ENCODE data around the gene RBM19. TPM values are rescaled to one million over a fixed set of nuclear protein-coding genes. Genes with fewer than 3 reads are reported as not detected.

The RBM19 gene
- total RNA-seq, 8 experiments from 2014 or later, result 9.0 to 51.7 (median 20.2) TPM

DNA sequence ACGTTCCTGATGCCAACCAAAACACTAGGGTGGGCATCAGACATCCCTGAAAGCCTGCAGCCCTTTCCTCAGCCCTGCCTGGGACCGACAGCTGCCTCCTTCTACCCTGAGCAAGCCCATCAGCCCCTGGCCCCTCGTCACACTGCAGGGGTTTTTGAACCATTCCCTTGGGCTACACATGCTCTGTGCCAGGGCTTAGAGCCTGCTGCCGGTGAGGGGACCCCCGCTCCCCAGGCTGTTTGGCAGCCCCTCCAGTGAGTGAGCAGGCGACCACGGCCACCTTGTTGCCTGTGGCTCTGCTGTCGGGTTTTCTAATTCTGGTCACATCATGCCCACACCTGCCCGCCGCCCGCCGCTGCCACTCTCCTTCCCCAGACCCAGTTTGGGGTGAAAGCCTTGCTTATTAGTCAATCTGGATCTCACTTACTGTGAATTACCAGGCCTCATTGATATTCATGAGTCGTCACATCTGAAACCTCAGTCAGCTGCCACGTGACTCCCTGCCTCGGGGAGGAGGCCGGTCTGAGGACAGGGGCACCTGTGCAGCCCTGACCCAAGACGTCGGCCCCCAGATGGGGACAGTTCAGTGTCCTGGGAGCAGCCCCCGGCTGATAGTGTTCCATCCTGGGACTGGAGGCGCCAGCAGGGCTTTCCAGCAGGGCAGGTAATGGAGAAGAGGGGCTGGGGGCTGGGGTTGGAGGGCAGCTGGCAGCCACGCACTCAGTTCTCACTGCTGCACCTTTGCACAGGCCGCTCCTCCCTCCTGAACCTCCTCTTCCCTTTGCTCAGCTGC is 163.0 kb downstream of the RBM19 start:
- Histone ChIP-seq H3K27ac (no peak overlapping the region), H3K4me3 (no peak overlapping the region), H3K4me1 (replicated peaks in 1 of 2) (peaks cover 10 to 16% of the 10 kb centered on the region in 2 donors)
- ATAC-seq (replicated peaks in 6 of 8), result peak in 5 of 8 experiments; percentile 84 to 89 (median 86)
- 27 to 100% (median 70%) methylated on average over 1 to 8 of the region's 22 CpGs; no CpG with 5 or more reads in 5 of the 10 experiments for whole genome bisulfite sequencing, 10 experiments
- in situ Hi-C loops (cut with MboI; ENCODE audit: low pct_unique_long_range_greater_than_20kb in 2 of 9, low sequenced_read_pairs in 9 of 9, unreplicated experiment in 9 of 9), result no loop called here

DNA sequence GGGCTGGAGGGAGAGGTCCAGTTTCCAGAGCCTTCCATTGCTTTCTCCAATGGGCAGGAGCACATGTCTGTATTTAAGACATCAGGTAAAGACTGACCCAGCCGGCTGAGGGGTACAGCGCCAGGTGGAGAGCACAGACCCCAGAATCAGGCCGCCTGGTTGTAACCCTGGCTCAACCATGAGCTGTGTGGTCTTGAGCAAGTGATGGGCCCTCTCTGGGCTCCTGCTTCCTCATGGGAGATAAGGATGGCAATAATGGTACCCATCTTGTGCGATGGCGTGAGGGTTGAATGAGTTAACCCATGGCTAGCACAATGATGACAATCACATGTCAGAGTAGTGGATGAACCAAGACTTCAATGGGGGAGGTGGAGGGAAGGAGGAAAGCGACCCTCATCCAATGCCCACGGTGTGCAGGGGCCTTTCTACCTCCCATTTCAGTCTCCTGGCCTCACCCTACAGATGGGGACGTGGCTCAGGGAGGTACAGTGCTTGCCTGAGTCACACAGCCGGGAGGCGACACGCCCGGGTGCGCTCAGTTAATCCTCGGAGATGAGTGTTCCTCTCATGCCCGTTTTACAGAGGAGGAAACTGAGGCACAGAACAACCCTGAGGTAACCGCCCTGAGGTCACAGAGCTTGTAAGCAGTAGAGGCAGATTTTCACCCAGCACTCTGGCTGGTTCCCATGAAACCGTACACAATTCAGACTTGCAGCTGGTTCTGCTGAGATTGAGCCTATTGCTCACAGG is 163.9 kb downstream of the RBM19 start:
- Histone ChIP-seq H3K4me3 (no peak overlapping the region), H3K27ac (no peak overlapping the region), H3K4me1 (replicated peaks in 1 of 2) (peaks cover 10 to 16% of the 10 kb centered on the region in 2 donors)
- WGBS, 10 experiments, result 60 to 100% (median 86%) methylated on average over 1 to 3 of the region's 17 CpGs; no CpG with 5 or more reads in 6 of the 10 experiments
- no peak for ATAC-seq (replicated peaks in 6 of 8)
- in situ Hi-C loops (cut with MboI; ENCODE audit: low pct_unique_long_range_greater_than_20kb in 2 of 9, low sequenced_read_pairs in 9 of 9, unreplicated experiment in 9 of 9), result no loop called here

DNA sequence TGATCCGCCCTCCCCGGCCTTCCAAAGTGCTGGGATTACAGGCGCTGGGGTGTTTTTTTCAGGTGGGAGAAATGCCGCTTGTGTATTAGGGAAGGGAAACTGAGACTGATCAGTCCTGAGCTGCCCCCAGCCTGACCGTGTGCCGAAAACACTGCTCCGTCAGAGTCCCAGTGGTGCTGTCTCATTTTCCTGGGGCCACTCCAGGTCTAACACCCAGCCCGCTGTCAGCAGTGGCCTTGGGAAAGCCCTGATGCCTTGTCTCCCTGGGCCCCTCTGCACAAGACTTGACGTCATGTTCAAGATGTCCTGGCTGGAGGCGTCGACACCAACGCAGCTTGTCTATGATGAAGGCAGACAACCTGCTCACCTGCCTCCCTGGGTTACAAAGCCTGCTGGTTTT is 165.9 kb downstream of the RBM19 start:
- in situ Hi-C loops (cut with MboI; ENCODE audit: low pct_unique_long_range_greater_than_20kb in 2 of 9, low sequenced_read_pairs in 9 of 9, unreplicated experiment in 9 of 9), result no loop called here
- H3K4me3 ChIP-seq, result no peak overlapping the region
- WGBS, 10 experiments, result 40 to 100% (median 86%) methylated on average over 1 to 9 of the region's 12 CpGs; no CpG with 5 or more reads in 4 of the 10 experiments
- H3K4me1 ChIP-seq (replicated peaks in 1 of 2), result peaks cover 12 to 19% of the 10 kb centered on the region in 2 donors
- no peak overlapping the region for H3K27ac ChIP-seq
- ATAC-seq (replicated peaks in 6 of 8), result no peak

DNA sequence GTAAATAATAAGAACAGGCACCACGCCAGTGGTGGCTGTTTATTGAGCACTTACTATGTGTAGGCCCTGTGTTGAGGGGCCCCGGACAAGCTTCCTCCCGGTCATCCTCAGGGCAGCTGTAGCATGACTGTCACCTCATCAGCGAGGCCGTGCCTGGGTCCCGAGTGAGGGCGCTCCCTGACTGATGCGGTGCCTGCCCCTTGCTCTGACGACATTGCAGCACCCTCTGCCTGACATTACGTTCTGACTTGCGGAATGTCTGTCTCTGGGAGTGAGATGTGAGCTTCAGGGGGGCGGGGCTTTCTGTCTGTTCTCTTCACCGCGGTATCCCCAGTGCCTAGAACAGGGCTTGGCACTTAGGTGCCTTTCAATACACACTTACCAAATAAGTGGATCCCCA is 167.6 kb downstream of the RBM19 start:
- in situ Hi-C loops (cut with MboI; ENCODE audit: low pct_unique_long_range_greater_than_20kb in 2 of 9, low sequenced_read_pairs in 9 of 9, unreplicated experiment in 9 of 9), result no loop called here
- whole genome bisulfite sequencing, 10 experiments, result 70 to 87% (median 78%) methylated on average over 5 to 9 of the region's 14 CpGs; no CpG with 5 or more reads in 5 of the 10 experiments
- H3K4me1 ChIP-seq (replicated peaks in 1 of 2), result peaks cover 24 to 30% of the 10 kb centered on the region in 2 donors
- H3K4me3 ChIP-seq, result no peak overlapping the region
- ATAC-seq (replicated peaks in 6 of 8), result no peak
- H3K27ac ChIP-seq, result no peak overlapping the region

DNA sequence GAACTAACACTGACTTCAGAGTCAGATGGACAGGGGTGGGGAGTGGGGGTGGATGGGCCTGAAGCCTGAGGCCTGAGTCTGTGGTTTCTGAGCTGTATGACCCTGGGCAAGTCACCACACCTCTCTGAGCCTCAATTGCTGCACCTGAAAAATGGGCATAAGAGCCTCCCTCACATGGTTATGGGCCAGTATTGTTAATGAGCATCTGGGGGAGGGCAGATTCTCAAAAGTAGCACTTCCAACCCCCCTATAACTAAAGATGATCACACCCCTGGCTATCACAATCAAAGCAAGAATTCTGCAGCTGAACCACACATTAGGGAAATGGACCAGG is 168.6 kb downstream of the RBM19 start:
- in situ Hi-C loops (cut with MboI; ENCODE audit: low pct_unique_long_range_greater_than_20kb in 2 of 9, low sequenced_read_pairs in 9 of 9, unreplicated experiment in 9 of 9), result no loop called here
- no peak overlapping the region for H3K4me3 ChIP-seq
- no peak for ATAC-seq (replicated peaks in 6 of 8)
- peaks cover 23 to 27% of the 10 kb centered on the region in 2 donors for H3K4me1 ChIP-seq (replicated peaks in 1 of 2)
- H3K27ac ChIP-seq, result no peak overlapping the region

DNA sequence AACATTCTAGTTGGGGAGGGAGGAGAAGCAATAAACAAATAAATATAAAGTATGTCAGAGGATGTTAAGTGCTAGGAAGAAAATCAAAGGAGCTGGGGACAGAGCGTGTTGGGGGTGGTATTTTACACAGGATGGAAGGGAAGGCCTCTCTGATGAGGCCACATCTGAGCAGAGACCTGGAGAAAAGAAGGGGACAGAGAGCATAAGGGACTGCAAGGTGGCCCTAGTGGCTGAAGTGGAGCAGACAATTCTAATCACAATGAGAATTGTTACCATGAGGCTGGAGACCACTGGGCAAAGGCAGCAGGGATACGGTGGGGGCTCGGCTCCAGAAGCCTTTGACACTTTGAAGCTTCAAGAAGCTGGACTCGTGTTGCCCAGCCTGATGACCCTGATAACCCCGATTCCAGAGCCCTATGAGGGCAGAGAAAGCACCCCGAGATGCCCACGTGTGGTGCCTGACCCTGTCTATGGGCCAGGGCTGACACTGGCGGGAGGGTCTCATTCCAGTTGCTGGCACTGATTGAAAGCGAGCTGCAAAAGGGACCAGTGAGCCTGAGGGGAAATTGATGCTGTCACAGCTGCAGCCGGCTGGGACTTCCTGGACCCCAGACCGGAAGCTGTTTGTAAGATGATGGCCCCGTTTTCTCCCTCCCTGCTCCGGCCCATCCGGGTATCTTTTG is 169.1 kb downstream of the RBM19 start:
- WGBS, 10 experiments, result 0 to 100% (median 90%) methylated on average over 1 to 4 of the region's 14 CpGs; no CpG with 5 or more reads in 1 of the 10 experiments

DNA sequence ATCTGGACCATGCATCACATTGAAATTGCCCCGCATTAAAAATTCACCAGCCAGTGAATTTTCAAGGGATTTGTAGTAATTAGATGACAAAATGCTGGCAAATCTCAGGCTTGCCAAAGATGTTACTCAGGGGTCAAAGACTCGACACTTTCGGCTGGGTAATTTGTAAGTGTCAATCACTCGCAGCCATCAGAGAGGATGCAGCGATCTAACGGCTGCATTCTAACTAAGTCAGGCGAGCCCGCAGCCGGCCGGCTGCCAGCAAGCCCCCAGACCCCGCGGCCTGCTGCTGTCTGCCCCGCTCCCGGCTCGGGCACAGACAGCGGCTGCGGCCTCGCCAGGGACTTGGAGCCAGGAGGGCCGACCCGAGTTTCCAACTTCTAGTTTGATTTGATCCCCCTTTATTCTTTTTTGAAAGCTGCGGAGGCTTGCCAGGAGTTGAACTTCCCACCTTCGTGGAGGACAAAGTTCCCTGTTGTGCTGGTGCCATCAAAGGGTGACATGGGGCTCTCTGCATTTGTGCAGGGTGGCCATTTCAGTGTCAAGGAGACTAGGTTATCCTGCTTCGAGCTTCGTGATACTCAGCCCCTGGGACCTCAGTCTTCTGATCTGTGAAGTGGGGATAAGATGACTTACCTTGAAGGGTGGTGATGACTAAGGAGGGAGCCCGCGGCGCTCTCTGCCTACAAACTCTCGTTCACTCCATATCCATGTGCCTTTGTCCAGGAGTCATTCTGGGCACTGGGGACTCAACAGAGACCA is 169.9 kb downstream of the RBM19 start:
- in situ Hi-C loops (cut with MboI; ENCODE audit: low pct_unique_long_range_greater_than_20kb in 2 of 9, low sequenced_read_pairs in 9 of 9, unreplicated experiment in 9 of 9), result no loop called here
- Histone ChIP-seq H3K27ac (no peak overlapping the region), H3K4me1 (replicated peaks in 1 of 2) (peaks cover 23 to 26% of the 10 kb centered on the region in 2 donors), H3K4me3 (no peak overlapping the region)
- ATAC-seq (replicated peaks in 6 of 8), result no peak
- WGBS, 10 experiments, result 16 to 90% (median 70%) methylated on average over 2 to 18 of the region's 28 CpGs; no CpG with 5 or more reads in 2 of the 10 experiments

More for the DNA sequence above, 169.1 kb downstream of the RBM19 start:
- in situ Hi-C loops (cut with MboI; ENCODE audit: low pct_unique_long_range_greater_than_20kb in 2 of 9, low sequenced_read_pairs in 9 of 9, unreplicated experiment in 9 of 9), result no loop called here
- peaks cover 23 to 27% of the 10 kb centered on the region in 2 donors for H3K4me1 ChIP-seq (replicated peaks in 1 of 2)
- no peak for ATAC-seq (replicated peaks in 6 of 8)
- no peak overlapping the region for H3K4me3 ChIP-seq
- H3K27ac ChIP-seq, result no peak overlapping the region

DNA sequence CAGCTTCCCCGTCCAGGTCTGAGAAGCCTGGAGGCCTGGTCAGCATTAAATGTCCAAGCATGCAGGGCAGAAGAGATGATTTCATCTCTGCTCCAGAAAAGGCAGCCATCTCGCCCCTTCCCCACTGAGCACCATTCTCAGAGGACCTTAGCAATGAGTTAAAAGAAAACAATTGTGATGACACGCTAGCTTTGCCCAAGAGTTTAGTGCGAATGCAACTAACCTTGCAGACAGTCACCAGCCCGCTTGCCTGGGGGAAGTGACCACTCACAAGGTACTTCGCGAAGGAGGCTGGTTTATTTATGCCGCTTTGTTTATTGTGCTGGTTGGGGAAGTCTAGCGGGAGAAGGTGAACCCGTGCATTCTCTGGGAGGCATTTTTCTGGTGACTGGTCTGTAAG is 170.7 kb downstream of the RBM19 start:
- WGBS, 10 experiments, result 60 to 96% (median 65%) methylated on average over 3 to 9 of the region's 10 CpGs; no CpG with 5 or more reads in 3 of the 10 experiments
- no peak overlapping the region for H3K27ac ChIP-seq
- in situ Hi-C loops (cut with MboI; ENCODE audit: low pct_unique_long_range_greater_than_20kb in 2 of 9, low sequenced_read_pairs in 9 of 9, unreplicated experiment in 9 of 9), result no loop called here
- peak in 2 of 8 experiments; percentile 18 to 24 for ATAC-seq (replicated peaks in 6 of 8)
- peaks cover 23% of the 10 kb centered on the region in 2 donors for H3K4me1 ChIP-seq (replicated peaks in 1 of 2)
- H3K4me3 ChIP-seq, result no peak overlapping the region

DNA sequence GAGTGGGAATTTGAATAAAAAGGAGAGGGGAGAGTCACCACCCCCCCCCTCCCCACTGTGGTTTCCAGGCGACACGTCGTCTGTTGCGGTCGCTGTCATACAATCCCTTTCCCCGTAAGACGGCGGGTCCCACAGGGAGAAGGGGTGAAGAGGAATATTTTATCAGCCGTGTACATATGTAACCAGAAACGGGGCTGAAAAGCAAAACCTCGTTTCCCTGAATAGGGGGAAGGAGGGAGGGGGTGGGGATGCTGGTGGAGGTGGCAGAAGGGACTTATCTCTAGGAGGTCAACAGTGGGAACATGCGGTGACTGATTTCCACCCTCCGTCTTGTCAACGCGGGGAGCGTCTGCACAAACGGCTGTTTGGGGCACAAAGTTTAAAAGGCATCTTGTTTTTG is 171.4 kb downstream of the RBM19 start:
- no peak overlapping the region for H3K4me3 ChIP-seq
- ATAC-seq (replicated peaks in 6 of 8), result peak in 5 of 8 experiments; percentile 38 to 77 (median 71)
- no peak overlapping the region for H3K27ac ChIP-seq
- WGBS, 10 experiments, result 23 to 85% (median 60%) methylated on average over 1 to 9 of the region's 17 CpGs; no CpG with 5 or more reads in 4 of the 10 experiments
- peaks cover 23% of the 10 kb centered on the region in 2 donors for H3K4me1 ChIP-seq (replicated peaks in 1 of 2)
- in situ Hi-C loops (cut with MboI; ENCODE audit: low pct_unique_long_range_greater_than_20kb in 2 of 9, low sequenced_read_pairs in 9 of 9, unreplicated experiment in 9 of 9), result no loop called here

DNA sequence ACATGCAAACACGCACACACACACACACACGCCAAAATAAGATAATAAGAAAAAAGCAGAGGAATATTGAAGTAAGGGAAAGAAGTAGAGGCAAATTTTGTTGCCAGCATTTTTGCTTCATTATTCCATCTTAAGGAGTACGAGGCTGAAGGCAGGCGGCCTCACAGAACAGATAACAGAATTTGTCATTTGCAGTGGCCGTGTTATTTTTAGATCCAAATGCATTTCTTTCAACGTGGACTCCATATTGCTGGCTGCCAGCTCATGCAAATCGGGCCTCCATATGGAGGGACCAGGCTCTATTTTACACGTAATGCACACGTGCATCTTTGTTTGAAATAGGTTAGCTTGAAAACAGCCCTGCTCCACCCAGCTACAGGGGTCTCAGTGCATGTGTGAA is 172.9 kb downstream of the RBM19 start:
- ATAC-seq (replicated peaks in 6 of 8), result peak in 2 of 8 experiments; percentile 3 to 26
- H3K4me1 ChIP-seq (replicated peaks in 1 of 2), result peaks cover 23% of the 10 kb centered on the region in 2 donors
- WGBS, 10 experiments, result 11 to 100% (median 76%) methylated on average over 3 to 8 of the region's 9 CpGs; no CpG with 5 or more reads in 1 of the 10 experiments
- no peak overlapping the region for H3K27ac ChIP-seq
- in situ Hi-C loops (cut with MboI; ENCODE audit: low pct_unique_long_range_greater_than_20kb in 2 of 9, low sequenced_read_pairs in 9 of 9, unreplicated experiment in 9 of 9), result no loop called here
- no peak overlapping the region for H3K4me3 ChIP-seq

DNA sequence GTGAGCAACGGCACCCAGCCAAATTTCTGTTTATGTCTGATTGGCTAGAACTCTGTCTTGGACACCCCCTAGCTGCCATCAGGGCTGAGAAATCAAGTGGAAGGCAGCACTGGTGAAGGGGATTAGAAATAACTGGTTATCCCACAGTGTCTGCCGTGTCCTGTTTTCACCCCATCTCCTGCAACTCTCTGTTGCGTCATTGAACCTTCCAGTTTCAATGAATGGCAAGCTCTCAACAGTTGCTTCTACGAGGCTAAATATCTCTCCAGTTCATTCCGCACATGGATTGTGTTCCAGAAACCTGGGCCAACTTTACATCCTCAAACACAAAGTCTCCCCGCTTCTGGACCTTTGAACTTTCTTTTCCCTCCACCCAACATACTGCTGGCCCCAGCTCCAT is 173.7 kb downstream of the RBM19 start:
- in situ Hi-C loops (cut with MboI; ENCODE audit: low pct_unique_long_range_greater_than_20kb in 2 of 9, low sequenced_read_pairs in 9 of 9, unreplicated experiment in 9 of 9), result no loop called here
- ATAC-seq (replicated peaks in 6 of 8), result no peak

DNA sequence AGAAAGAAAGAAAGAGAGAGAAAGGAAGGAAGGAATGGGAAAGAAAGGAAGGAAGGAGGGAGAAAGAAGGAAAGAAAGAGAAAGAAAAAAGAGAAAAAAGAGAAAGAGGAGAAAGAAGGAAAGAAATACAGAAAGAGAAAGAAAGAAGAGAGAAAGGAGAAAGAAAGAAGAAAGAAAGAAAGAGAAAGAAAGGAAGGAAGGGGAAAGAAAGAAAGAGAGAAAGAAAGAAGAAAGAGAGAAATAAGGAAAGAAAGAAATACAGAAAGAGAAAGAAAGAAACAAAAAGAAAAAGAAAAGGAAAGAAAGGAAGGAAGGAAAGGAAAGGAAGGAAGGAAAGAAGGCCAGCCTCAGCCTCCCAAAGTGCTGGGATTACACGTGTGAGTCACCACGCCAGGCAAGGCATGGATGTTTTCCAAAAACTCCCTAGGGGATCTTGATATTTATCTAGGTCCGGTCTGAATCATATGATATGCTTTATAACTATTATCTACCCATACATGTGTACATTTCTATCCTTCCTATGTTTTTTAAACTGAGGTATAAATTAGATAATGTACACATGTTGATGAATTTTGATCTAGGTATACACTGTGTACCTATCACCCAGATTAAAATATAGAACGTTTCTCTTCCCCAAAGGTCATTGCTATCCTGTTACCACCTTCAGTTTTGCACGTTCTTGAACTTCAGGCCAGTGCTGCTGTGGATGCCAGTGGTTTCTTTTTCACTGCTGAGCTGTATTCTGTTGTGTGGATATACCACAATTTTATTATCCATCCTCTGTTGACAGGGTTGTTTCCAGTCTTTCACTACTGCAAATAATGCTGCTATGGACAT is 177.9 kb downstream of the RBM19 start:
- H3K4me1 ChIP-seq (replicated peaks in 1 of 2), result peaks cover 11 to 13% of the 10 kb centered on the region in 2 donors
- WGBS, 10 experiments, result 11 to 94% (median 72%) methylated on average over 1 to 5 of the region's 5 CpGs
- no peak for ATAC-seq (replicated peaks in 6 of 8)
- H3K4me3 ChIP-seq, result no peak overlapping the region
- H3K27ac ChIP-seq, result no peak overlapping the region
- in situ Hi-C loops (cut with MboI; ENCODE audit: low pct_unique_long_range_greater_than_20kb in 2 of 9, low sequenced_read_pairs in 9 of 9, unreplicated experiment in 9 of 9), result no loop called here

More for the DNA sequence above, 173.7 kb downstream of the RBM19 start:
- 58 to 96% (median 90%) methylated on average over 2 to 4 of the region's 6 CpGs; no CpG with 5 or more reads in 3 of the 10 experiments for WGBS, 10 experiments
- Histone ChIP-seq H3K27ac (no peak overlapping the region), H3K4me1 (replicated peaks in 1 of 2) (peaks cover 23% of the 10 kb centered on the region in 2 donors), H3K4me3 (no peak overlapping the region)

Measured in motor neuron (in vitro differentiated cells).